Hair follicular keratinocyte (primary cell): ENCODE data around the gene LMAN2. TPM values are rescaled to one million over a fixed set of nuclear protein-coding genes. Genes with fewer than 3 reads are reported as not detected.

ENCODE experiments used
- total RNA-seq: library from RNA; depleted of rRNA; stranded (reverse); fragments of >200 nt; gene quantifications from 2 replicates; pipeline ENCODE4 v1.2.3, GENCODE V29; 2015

Gene LMAN2
- total RNA-seq, result 258 and 315 TPM in 2 replicates

GRCh38 chr5:177351392-177352329 is at the start of gene LMAN2:
Gene LMAN2, minus strand, starts transcription at chr5:177351668. Its CDS starts 21 bp downstream, at chr5:177351647.

GRCh38 chr5:177399997-177400868 is 48.8 kb upstream of the LMAN2 start, which contains the start of gene PFN3:
Gene PFN3, minus strand, starts transcription at chr5:177400661. Its CDS starts 85 bp downstream, at chr5:177400576.

GRCh38 chr5:177384134-177384533 is 32.7 kb upstream of the LMAN2 start, which contains the start of gene SLC34A1:
Gene SLC34A1, plus strand, starts transcription at chr5:177384434. Its CDS starts 1,308 bp downstream, at chr5:177385742.

GRCh38 chr5:177357459-177358351 is 6.2 kb upstream of the LMAN2 start, which contains the start of gene RGS14:
Gene RGS14, plus strand, starts transcription at chr5:177357924. Its CDS starts 101 bp downstream, at chr5:177358025.

GRCh38 chr5:177311723-177312648 is 39.5 kb downstream of the LMAN2 start, which contains the start of gene MXD3:
Gene MXD3, minus strand, starts transcription at chr5:177311898. Its CDS starts 68 bp downstream, at chr5:177311830.

GRCh38 chr5:177303121-177303924 is 48.1 kb downstream of the LMAN2 start, which contains the start of the genes PRELID1 and RAB24:
Gene PRELID1, plus strand, starts transcription at chr5:177303799. Its CDS starts 187 bp downstream, at chr5:177303986.
Gene RAB24, minus strand, starts transcription at chr5:177303719. Its CDS starts 431 bp downstream, at chr5:177303288.

Other genes with a start within 250 kb of the LMAN2 start
- 17.9 and 18.1 TPM in 2 replicates for gene NSD1, start 217.9 kb downstream of the LMAN2 start, total RNA-seq
- 10.7 and 12.6 TPM in 2 replicates for gene RAB24, start 47.9 kb downstream of the LMAN2 start, total RNA-seq
- gene PRELID1, start 47.9 kb downstream of the LMAN2 start, total RNA-seq, result 154 and 208 TPM in 2 replicates
- gene MXD3, start 39.8 kb downstream of the LMAN2 start, total RNA-seq, result 4.7 and 28.7 TPM in 2 replicates
- 15.5 and 17.8 TPM in 2 replicates for gene RGS14, start 6.3 kb upstream of the LMAN2 start, total RNA-seq
- not detected in 2 replicates for gene SLC34A1, start 32.8 kb upstream of the LMAN2 start, total RNA-seq
- not detected in 2 replicates for gene PFN3, start 49.0 kb upstream of the LMAN2 start, total RNA-seq
- 7.5 and 8.3 TPM in 2 replicates for gene F12, start 57.9 kb upstream of the LMAN2 start, total RNA-seq
- 42.3 and 51.4 TPM in 2 replicates for gene GRK6, start 75.0 kb upstream of the LMAN2 start, total RNA-seq
- 22.4 and 35.6 TPM in 2 replicates for gene PRR7, start 95.1 kb upstream of the LMAN2 start, total RNA-seq
- 106 and 126 TPM in 2 replicates for gene DBN1, start 122.0 kb upstream of the LMAN2 start, total RNA-seq
- 157 and 206 TPM in 2 replicates for gene PDLIM7, start 145.9 kb upstream of the LMAN2 start, total RNA-seq
- 0.53 and 0.55 TPM in 2 replicates for gene DOK3, start 158.2 kb upstream of the LMAN2 start, total RNA-seq
- 82.1 and 121 TPM in 2 replicates for gene DDX41, start 165.3 kb upstream of the LMAN2 start, total RNA-seq
- 16.0 and 19.3 TPM in 2 replicates for gene FAM193B, start 202.9 kb upstream of the LMAN2 start, total RNA-seq
- gene TMED9, start 240.5 kb upstream of the LMAN2 start, total RNA-seq, result 171 and 185 TPM in 2 replicates
- gene B4GALT7, start 248.5 kb upstream of the LMAN2 start, total RNA-seq, result 34.1 and 40.7 TPM in 2 replicates